ENCODE measurements around the gene ZSCAN9. TPM values are rescaled to one million over a fixed set of nuclear protein-coding genes. Genes with fewer than 3 reads are reported as not detected.

Gene ZSCAN9
- total RNA-seq, 1 experiment from 2014 or later: 14.4 TPM

GRCh38 chr6:28206928-28207509 is 18.1 kb upstream of the ZSCAN9 start:
- peaks cover 3% of the 10 kb centered on the region; the same call in 1 of the 2 replicates for H3K4me1 ChIP-seq (ENCODE audit: control insufficient read depth, insufficient read depth, low read length)
- in situ Hi-C loops (cut with HindIII; ENCODE audit: low pct_unique_long_range_greater_than_20kb, low sequenced_read_pairs) (no loop called here), intact Hi-C loops (cut with micrococcal nuclease; ENCODE audit: unreplicated experiment) (no loop called here)
- peak overlapping the region; percentile 46 to 59 for H3K4me3 ChIP-seq (ENCODE audit: low read depth in 2 of 2, low read length in 2 of 2)
- H3K36me3 ChIP-seq (ENCODE audit: control insufficient read depth, insufficient read depth, low read length): no peaks in the 10 kb centered on the region
- TF ChIP-seq CTCF (IDR thresholded peaks at IDR 0.05): no peak
- no peak for TF ChIP-seq SIN3A (IDR thresholded peaks at IDR 0.05; ENCODE audit: borderline replicate concordance, insufficient read depth, low read depth, low read length)
- TF ChIP-seq REST (IDR thresholded peaks at IDR 0.05; ENCODE audit: insufficient read depth in 1 of 2, low read depth in 2 of 2, low read length in 1 of 2): no peak
- no peak for TF ChIP-seq POLR2AphosphoS5 (IDR thresholded peaks at IDR 0.05; ENCODE audit: low read depth, low read length)
- no peak for TF ChIP-seq TCF7L2 (IDR thresholded peaks at IDR 0.05; ENCODE audit: low read depth, low read length)
- ATAC-seq (peak; percentile 45), DNase-seq (ENCODE audit: low read depth, low spot score) (no peak)
- peak overlapping the region; percentile 64; the same call in 1 of the 2 replicates for H3K27ac ChIP-seq (ENCODE audit: low read length)
- H3K27me3 ChIP-seq (ENCODE audit: control insufficient read depth, insufficient read depth, low read length): no peaks in the 10 kb centered on the region
- no TSS peak for BruUV-seq (replicated peaks)
- POLR2A ChIA-PET: no interaction called here
- peaks cover 4% of the 10 kb centered on the region; the same call in 1 of the 2 replicates for H3K9me3 ChIP-seq (ENCODE audit: control insufficient read depth, insufficient read depth, low read depth, low read length)
- CTCF ChIA-PET: no interaction called here

- DNase-seq (ENCODE audit: low read depth, low spot score): no peak
- TF ChIP-seq POLR2AphosphoS5 (IDR thresholded peaks at IDR 0.05; ENCODE audit: low read depth, low read length) (no peak), TCF7L2 (IDR thresholded peaks at IDR 0.05; ENCODE audit: low read depth, low read length) (no peak), REST (IDR thresholded peaks at IDR 0.05; ENCODE audit: insufficient read depth in 1 of 2, low read depth in 2 of 2, low read length in 1 of 2) (no peak), CTCF (IDR thresholded peaks at IDR 0.05) (no peak), SIN3A (IDR thresholded peaks at IDR 0.05; ENCODE audit: borderline replicate concordance, insufficient read depth, low read depth, low read length) (no peak)
- no TSS peak for BruUV-seq (replicated peaks)
- in situ Hi-C loops (cut with HindIII; ENCODE audit: low pct_unique_long_range_greater_than_20kb, low sequenced_read_pairs): no loop called here
- Histone ChIP-seq H3K27me3 (ENCODE audit: control insufficient read depth, insufficient read depth, low read length) (no peaks in the 10 kb centered on the region), H3K9me3 (ENCODE audit: control insufficient read depth, insufficient read depth, low read depth, low read length) (peaks cover 4% of the 10 kb centered on the region; the same call in 1 of the 2 replicates), H3K4me1 (ENCODE audit: control insufficient read depth, insufficient read depth, low read length) (peaks cover 3% of the 10 kb centered on the region; the same call in 1 of the 2 replicates), H3K27ac (ENCODE audit: low read length) (peak overlapping the region; percentile 64), H3K36me3 (ENCODE audit: control insufficient read depth, insufficient read depth, low read length) (no peaks in the 10 kb centered on the region), H3K4me3 (ENCODE audit: low read depth in 2 of 2, low read length in 2 of 2) (peak overlapping the region; percentile 46 to 59)
- CTCF ChIA-PET: interaction anchor here (0.5 kb wide), 1 partner anchor 145 kb away, joined by 3 read pairs; no protein-coding TSS in a partner anchor
- ATAC-seq: peak; percentile 85
- intact Hi-C loops (cut with micrococcal nuclease; ENCODE audit: unreplicated experiment): no loop called here
- POLR2A ChIA-PET: interaction anchor here (0.7 kb wide), 1 partner anchor 44 kb away, joined by 4 read pairs; no protein-coding TSS in a partner anchor
Observed at GRCh38 chr6:28207510-28208110, 17.5 kb upstream of the ZSCAN9 start.
